HK-2 (cell line): ENCODE measurements around the gene ZNF324B.
A peak's percentile ranks its signal among the peaks of the same experiment; 100 is the strongest.
"Not testable (repeated sequence)": the region's sequence is repeated elsewhere in the genome, so short reads cannot be mapped to it uniquely, and the experiment has no call there.

ENCODE experiments used
- DNase-seq: peaks from one replicate; pipeline ENCODE4 v3.0.0-alpha.2; 2018; ENCODE audit not compliant: unreplicated experiment

Gene ZNF324B

DNA sequence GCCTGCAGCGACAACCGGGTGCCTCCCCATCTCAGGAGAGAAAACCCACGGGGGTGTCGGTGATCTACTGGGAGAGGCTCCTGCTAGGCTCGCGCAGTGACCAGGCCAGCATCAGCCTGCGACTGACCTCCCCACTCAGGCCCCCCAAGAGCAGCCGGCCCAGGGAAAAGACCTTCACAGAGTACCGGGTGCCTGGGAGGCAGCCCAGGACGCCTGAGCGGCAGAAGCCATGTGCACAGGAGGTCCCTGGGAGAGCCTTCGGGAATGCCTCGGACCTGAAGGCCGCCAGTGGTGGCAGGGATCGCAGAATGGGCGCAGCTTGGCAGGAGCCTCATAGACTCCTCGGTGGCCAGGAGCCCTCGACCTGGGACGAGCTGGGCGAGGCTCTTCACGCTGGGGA is 3.9 kb downstream of the ZNF324B start:
- DNase-seq: no peak

DNA sequence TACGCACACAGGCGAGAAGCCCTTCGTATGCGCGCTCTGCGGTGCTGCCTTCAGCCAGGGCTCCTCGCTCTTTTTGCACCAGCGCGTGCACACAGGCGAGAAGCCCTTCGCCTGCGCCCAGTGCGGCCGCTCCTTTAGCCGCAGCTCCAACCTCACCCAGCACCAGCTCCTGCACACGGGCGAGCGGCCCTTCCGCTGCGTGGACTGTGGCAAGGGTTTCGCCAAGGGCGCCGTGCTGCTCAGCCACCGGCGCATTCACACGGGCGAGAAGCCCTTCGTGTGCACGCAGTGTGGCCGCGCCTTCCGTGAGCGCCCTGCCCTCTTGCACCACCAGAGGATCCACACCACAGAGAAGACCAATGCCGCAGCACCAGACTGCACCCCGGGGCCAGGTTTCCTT is 4.7 kb downstream of the ZNF324B start:
- no peak for DNase-seq

DNA sequence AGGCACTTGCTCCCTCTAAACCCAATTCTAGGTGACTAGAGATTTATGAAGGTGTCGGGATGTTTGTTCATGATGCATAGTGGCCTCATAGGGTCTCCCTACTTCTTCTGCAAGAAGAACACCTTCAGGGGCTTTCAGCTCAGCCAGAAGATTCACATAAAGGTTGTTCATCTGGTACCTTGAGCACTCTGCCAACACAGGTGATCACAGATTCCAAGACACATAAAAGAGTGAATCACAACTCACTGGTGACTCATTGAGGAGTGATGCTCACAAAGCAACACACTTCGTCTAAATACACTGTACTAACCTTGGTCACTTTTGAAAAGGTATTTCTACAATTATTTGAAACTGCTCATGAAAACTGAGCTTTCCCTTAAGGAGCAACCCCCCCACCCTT is 8.6 kb downstream of the ZNF324B start:
- no peak for DNase-seq

DNA sequence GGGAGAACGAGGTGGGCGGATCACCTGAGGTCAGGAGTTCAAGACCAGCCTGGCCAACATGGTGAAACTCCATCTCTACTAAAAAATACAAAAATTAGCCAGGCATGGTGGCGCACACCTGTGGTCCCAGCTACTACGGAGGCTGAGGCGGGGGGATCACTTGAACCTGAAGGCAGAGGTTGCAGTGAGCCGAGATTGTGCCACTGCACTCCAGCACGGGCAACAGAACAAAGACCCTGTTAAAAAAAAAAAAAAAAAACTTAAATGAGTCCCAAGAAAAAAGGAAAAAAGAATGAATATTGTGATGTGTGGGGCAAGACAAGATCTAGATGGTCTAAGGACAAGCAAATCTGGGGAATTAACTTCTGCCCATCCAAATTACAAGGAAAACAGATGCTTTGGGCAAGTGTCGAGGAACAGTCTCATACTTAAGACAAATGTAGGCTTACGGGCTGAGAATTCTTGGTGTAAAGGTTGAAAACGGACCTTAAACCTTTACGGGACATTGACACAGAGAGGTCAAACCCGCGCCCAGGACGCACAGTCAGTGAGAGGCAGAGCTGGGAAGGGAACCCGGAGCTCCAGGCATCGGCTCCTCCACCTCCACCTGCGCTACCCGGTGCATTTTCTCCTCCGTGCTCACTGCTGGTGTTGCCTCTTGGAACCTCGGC is 14.8 kb downstream of the ZNF324B start:
- DNase-seq: no peak

DNA sequence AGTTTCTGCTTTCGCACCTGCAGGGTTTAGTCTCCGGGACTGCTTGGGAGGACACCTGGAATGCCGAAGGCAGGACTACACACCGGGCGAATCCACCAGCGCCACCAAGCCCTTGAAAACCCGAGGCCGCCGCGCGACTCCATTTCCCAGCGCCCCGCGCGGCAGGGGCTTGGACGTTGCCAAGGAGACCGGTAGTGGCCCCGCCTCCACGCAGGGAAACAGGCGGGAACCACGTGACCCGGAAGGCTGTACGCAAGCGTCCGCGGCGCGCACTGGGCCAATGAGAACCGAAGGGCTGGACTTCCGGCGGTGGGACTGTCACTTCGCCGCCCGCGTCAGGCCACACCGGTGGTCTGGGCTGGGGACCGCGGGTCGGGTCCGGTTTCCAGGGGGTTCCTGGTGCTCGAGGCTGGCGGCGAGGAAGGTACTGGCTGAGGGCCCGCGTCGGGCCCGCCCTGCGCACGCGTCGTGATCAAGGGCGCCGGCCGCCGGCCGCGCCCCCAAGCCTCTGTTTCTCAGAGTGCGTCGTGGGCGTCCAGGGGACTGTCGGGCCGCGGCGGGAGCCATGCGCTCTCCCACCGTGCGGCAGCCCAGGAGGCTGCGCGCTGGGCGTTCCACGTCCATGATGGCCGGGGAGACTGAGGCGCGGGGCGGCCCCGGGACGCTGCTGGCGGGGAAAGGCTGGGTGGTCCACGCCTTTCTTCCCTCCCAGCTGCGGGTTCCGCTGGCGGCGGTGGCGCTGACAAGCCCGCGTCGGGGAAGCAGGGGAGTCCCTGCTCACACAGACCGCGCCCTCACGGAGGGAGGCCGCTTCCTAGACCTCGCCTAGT is 15.6 kb downstream of the ZNF324B start, which contains the start of gene ZNF324:
Gene ZNF324 (plus strand): TSS at position 321 of the 830 bp plus-strand sequence. CDS start 2,106 bp downstream, outside the sequence.
- peak; percentile 99 for DNase-seq

GRCh38 chr19:58468216-58468839 is 16.9 kb downstream of the ZNF324B start:
- no peak for DNase-seq

- DNase-seq: no peak
These were observed 18.0 kb downstream of the ZNF324B start for GRCh38 chr19:58469241-58470013.

GRCh38 chr19:58470837-58471543 is 19.6 kb downstream of the ZNF324B start:
- not testable (repeated sequence) for DNase-seq

DNA sequence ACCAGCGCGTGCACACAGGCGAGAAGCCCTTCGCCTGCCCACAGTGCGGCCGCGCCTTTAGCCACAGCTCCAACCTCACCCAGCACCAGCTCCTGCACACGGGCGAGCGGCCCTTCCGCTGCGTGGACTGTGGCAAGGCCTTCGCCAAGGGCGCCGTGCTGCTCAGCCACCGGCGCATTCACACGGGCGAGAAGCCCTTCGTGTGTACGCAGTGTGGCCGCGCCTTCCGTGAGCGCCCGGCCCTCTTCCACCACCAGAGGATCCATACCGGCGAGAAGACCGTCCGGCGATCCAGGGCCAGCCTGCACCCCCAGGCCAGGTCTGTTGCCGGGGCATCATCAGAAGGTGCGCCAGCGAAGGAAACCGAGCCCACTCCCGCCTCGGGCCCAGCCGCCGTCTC is 20.3 kb downstream of the ZNF324B start:
- no peak for DNase-seq

DNA sequence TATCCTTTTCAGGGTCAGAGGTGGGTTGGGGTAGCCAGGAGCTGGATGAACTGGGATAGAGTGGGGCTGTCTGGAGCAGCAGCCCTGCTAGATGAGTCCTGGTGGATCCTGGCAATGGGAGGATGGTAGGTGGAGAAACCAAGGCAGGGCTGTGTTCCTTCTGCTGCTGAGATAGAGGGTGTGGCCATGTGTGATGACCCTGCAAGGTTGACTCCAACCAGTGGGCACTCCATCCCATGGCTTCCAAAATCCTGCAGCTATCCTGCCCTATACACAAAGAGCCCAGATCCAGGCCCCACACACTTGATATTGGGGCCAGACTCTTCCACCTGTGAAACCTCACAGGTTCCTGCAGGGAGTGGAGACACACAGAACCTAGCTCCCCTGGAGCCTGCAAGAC is 22.4 kb downstream of the ZNF324B start:
- DNase-seq: no peak

GRCh38 chr19:58474291-58474996 is 23.0 kb downstream of the ZNF324B start:
- peak; percentile 48 for DNase-seq

DNA sequence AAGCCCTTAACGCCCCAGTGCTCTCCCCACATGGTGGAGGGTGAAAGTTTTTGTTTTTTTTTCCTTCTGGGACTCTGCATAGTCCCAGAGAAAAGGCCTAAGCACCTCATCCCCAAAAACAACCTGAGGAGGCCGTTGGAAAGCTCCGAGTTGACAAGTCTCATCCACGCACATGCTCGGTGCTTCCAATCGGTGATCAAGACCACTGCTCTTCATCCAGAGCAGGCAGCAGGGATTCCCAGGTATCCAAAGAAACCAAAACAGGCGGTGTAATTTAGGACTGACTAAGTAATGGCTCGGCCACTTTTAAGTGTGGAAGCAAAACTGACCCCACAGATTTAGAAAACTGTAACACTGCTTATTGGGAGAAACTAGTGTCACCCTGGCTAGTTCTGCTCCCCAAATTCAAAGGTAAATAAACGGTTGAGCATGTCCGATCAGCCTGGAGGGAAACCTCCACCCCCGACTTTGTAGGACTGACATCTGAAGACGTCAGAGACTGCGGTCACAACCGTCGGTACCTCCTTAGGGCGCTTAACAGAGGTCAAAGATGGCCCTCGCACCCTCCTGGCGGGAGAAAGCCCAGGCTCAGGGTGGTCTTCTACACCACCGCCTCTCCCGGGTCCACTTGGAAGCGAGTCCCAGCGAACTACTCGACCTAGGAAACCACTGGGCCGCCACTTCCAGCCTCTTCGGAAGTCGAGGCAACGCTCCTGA is 23.7 kb downstream of the ZNF324B start:
- DNase-seq: no peak

DNA sequence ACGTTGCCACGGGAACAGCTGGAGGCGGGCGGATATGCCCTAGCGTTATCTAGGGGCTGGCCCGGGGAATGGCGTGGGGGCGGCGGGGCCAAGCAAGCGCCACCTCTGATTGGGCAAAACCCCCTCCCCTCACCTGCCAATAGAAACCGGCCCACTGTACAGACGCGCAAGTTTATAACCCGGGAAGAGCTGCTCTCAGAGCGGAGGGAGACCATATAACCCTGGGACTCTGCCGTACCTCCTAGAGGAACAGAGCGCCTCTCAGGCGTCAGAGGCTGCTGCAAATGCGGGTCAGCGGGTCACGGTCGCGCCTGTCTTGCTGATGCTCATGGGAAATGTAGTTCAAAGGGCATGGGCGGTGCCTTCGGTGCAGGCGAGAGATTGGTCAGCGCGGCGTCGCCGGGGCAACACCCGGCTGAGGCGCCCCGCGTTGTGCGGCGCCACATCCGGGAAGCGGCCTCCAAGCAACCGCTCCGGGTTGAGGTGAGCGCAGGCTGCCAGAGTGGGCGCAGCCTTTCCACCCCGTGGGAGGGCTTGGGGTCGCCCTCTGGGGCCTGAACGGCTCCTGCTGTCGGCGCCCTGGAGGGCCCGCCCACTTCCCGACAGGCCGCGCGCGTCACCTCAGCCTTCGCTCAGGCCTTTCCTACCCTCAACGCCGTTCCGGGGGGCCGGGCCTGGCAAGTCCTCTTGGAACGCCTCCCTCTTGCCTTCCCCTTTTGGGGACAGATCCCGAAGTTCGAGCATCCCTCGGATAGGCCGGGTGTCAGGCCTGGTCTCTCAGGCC is 24.5 kb downstream of the ZNF324B start, which contains the start of gene ZNF446:
Gene ZNF446 (plus strand): TSS at position 639 of the 784 bp plus-strand sequence. CDS start 867 bp downstream, outside the sequence.
- peak; percentile 99 for DNase-seq

GRCh38 chr19:58476498-58477015 is 25.1 kb downstream of the ZNF324B start:
- DNase-seq: peak; percentile 64

- DNase-seq: no peak
These were observed 25.7 kb downstream of the ZNF324B start for GRCh38 chr19:58477130-58477529.

- no peak for DNase-seq
These were observed 26.4 kb downstream of the ZNF324B start for GRCh38 chr19:58477871-58478270.

GRCh38 chr19:58479303-58479702 is 27.9 kb downstream of the ZNF324B start:
- no peak for DNase-seq

GRCh38 chr19:58479736-58480480 is 28.5 kb downstream of the ZNF324B start:
- DNase-seq: no peak
